Loucy (cell line): ENCODE data around the gene IGSF21.

Experiments used
- CTCF ChIP-seq: fragments of 200-600 bp; sonication (generic); conservative IDR thresholded peaks from 2 replicates; pipeline ENCODE4 v1.5.1; 2014; ENCODE audit warnings: mild to moderate bottlenecking, antibody characterized with exemption, low read length
- EZH2phosphoT487 ChIP-seq: fragments of 200-600 bp; IDR thresholded peaks from 2 replicates; pipeline ENCODE4 v1.6.1; 2018; ENCODE audit warnings: antibody characterized with exemption, mild to moderate bottlenecking, moderate library complexity, borderline replicate concordance

- no peak for TF ChIP-seq CTCF
- no peak for TF ChIP-seq EZH2phosphoT487
Measured at GRCh38 chr1:18336801-18337200, 229.2 kb downstream of the IGSF21 start.
